Endodermal cell (in vitro differentiated cells): ENCODE data around the gene P2RY2. TPM values are rescaled to one million over a fixed set of nuclear protein-coding genes. Genes with fewer than 3 reads are reported as not detected.

Source experiments
- DNase-seq: peaks from one replicate; pipeline ENCODE4 v3.0.0-alpha.2; 2017
- H3K27ac ChIP-seq: 2 replicates; pipeline ENCODE4 v1.5.1; 2013; ENCODE audit warnings: mild to moderate bottlenecking, low read depth, low read length, moderate library complexity
- H3K27me3 ChIP-seq: 2 replicates; pipeline ENCODE4 v1.6.1; 2013; ENCODE audit warnings: mild to moderate bottlenecking, low read length, moderate library complexity; ENCODE audit not compliant: insufficient read depth, control insufficient read depth, poor library complexity, severe bottlenecking
- H3K36me3 ChIP-seq: 2 replicates; pipeline ENCODE4 v1.7.0; 2013; ENCODE audit warnings: mild to moderate bottlenecking, low read length, moderate library complexity; ENCODE audit not compliant: control insufficient read depth, insufficient read depth
- H3K4me1 ChIP-seq: one replicate; pipeline ENCODE4 v1.7.0; 2013; ENCODE audit warnings: low read length; ENCODE audit not compliant: control insufficient read depth, insufficient read depth
- H3K4me3 ChIP-seq: 2 replicates; pipeline ENCODE4 v1.5.1; 2013; ENCODE audit warnings: mild to moderate bottlenecking, low read length, moderate library complexity
- H3K9ac ChIP-seq: 2 replicates; pipeline ENCODE4 v1.6.1; 2013; ENCODE audit warnings: mild to moderate bottlenecking, low read length, moderate library complexity; ENCODE audit not compliant: poor library complexity, severe bottlenecking; ENCODE audit errors: extremely low read depth
- H3K9me3 ChIP-seq: 2 replicates; pipeline ENCODE4 v1.6.1; 2013; ENCODE audit warnings: mild to moderate bottlenecking, low read length, moderate library complexity; ENCODE audit not compliant: control insufficient read depth
- H3K27ac Mint-ChIP-seq: 2 replicates; pipeline ENCODE4 v1.8.0; 2020; ENCODE audit warnings: mixed read lengths
- H3K27me3 Mint-ChIP-seq: 2 replicates; pipeline ENCODE4 v1.8.0; 2021; ENCODE audit warnings: mild to moderate bottlenecking, mixed read lengths; ENCODE audit not compliant: insufficient read depth
- H3K36me3 Mint-ChIP-seq: 2 replicates; pipeline ENCODE4 v1.8.0; 2020; ENCODE audit warnings: low read depth, mixed read lengths
- H3K4me1 Mint-ChIP-seq: 2 replicates; pipeline ENCODE4 v1.8.0; 2020; ENCODE audit warnings: mixed read lengths
- H3K4me3 Mint-ChIP-seq: 2 replicates; pipeline ENCODE4 v1.8.0; 2020; ENCODE audit warnings: mild to moderate bottlenecking, moderate library complexity, mixed read lengths
- H3K9me3 Mint-ChIP-seq: 2 replicates; pipeline ENCODE4 v1.8.0; 2020; ENCODE audit warnings: mild to moderate bottlenecking, mixed read lengths
- WGBS, 2 experiments: methylation state at CpG; one replicate each; pipeline versions ENCODE4 v1.1.5 to v1.1.7; 2013; ENCODE audit warnings: missing lambda C conversion rate in 2 of 2, mixed read lengths in 1 of 2; ENCODE audit not compliant: insufficient coverage in 1 of 2, insufficient read length in 1 of 2; 5-methylcytosine and 5-hydroxymethylcytosine counted together
- total RNA-seq, 2 donors: library from RNA; stranded (reverse); fragmentation: NEBNext Ultra II Directional in 1 of 2; extraction: Animal tissue kit (Norgen Biotek cat#: 25700) in 1 of 2; gene quantifications; 2 replicates in 1 of 2; 3 replicates in 1 of 2; pipeline ENCODE4 v1.2.1, GENCODE V29; 2021
- TF ChIP-seq, protein P1 (sequence below): fragments of 200-600 bp; sonication (generic); conservative IDR thresholded peaks from 2 replicates; pipeline ENCODE4 v1.5.0; 2021; ENCODE audit warnings: antibody characterized with exemption, mild to moderate bottlenecking

Gene P2RY2
- total RNA-seq, 2 donors from 2014 or later, result 0.60 to 0.62 TPM

DNA sequence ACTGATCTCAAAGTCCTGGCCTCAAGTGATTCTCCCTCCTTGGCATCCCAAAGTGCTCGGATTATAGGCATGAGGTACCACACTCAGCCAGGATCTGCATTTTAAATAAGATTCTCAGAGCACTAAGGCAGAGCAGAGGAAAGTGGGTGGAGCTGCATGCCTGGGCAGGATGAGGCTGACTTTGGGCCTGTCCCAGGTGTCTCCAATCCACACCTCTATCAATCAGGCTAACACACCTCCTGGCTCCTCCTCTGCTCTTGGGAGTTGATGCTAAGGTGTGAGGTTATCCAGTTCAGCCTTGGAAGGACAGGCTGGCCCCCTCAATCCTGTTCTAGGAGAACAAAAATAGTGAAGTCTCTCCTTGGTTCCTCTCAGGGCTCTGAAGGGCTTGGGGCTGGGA is 30.2 kb upstream of the P2RY2 start:
- WGBS, 2 experiments, result 79% methylated on average over 1 of the region's 1 CpG; no CpG with 5 or more reads in 1 of the 2 experiments
- peak; percentile 86 for DNase-seq
- Mint-ChIP-seq H3K36me3 (no peaks in the 10 kb centered on the region), H3K4me1 (no peaks in the 10 kb centered on the region), H3K27me3 (no peaks in the 10 kb centered on the region), H3K27ac (no peak overlapping the region), H3K4me3 (no peak overlapping the region), H3K9me3 (no peaks in the 10 kb centered on the region)
- no peaks in the 10 kb centered on the region for H3K9me3 ChIP-seq
- no peaks in the 10 kb centered on the region for H3K27me3 ChIP-seq
- no peak overlapping the region for H3K9ac ChIP-seq
- H3K36me3 ChIP-seq, result no peaks in the 10 kb centered on the region
- H3K4me1 ChIP-seq, result no peaks in the 10 kb centered on the region
- H3K27ac ChIP-seq, result no peak overlapping the region
- TF ChIP-seq, protein P1, sequence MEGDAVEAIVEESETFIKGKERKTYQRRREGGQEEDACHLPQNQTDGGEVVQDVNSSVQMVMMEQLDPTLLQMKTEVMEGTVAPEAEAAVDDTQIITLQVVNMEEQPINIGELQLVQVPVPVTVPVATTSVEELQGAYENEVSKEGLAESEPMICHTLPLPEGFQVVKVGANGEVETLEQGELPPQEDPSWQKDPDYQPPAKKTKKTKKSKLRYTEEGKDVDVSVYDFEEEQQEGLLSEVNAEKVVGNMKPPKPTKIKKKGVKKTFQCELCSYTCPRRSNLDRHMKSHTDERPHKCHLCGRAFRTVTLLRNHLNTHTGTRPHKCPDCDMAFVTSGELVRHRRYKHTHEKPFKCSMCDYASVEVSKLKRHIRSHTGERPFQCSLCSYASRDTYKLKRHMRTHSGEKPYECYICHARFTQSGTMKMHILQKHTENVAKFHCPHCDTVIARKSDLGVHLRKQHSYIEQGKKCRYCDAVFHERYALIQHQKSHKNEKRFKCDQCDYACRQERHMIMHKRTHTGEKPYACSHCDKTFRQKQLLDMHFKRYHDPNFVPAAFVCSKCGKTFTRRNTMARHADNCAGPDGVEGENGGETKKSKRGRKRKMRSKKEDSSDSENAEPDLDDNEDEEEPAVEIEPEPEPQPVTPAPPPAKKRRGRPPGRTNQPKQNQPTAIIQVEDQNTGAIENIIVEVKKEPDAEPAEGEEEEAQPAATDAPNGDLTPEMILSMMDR, result no peak
- H3K4me3 ChIP-seq, result no peak overlapping the region

DNA sequence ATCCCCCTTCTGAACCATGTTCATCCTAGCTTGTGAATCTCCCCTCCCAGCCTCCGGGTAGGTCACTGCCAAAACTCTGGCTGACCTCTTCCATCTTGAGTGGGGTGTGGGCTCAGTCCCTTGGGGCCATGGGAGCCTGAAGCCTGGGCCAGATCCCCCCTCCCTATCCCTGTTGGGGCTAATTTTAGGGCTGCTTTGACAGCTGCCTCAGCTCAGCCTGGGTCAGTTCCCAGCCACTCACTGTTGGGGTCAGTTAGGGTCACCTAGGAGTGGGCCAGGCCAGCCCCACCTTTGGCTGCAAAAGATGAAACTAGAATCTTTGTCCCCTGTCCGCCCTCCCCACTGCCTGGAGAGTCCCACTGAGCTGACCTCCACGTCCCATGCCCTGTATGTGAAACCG is 29.8 kb upstream of the P2RY2 start:
- no peaks in the 10 kb centered on the region for H3K4me1 Mint-ChIP-seq
- no peaks in the 10 kb centered on the region for H3K27me3 ChIP-seq
- WGBS, 2 experiments, result 88 to 93% methylated on average over 3 to 4 of the region's 4 CpGs
- no peak overlapping the region for H3K4me3 Mint-ChIP-seq
- no peaks in the 10 kb centered on the region for H3K4me1 ChIP-seq
- TF ChIP-seq, protein P1, result no peak
- H3K4me3 ChIP-seq, result no peak overlapping the region
- H3K27me3 Mint-ChIP-seq, result no peaks in the 10 kb centered on the region
- no peak overlapping the region for H3K27ac ChIP-seq
- DNase-seq, result no peak
- H3K9me3 Mint-ChIP-seq, result no peaks in the 10 kb centered on the region
- no peaks in the 10 kb centered on the region for H3K9me3 ChIP-seq
- no peaks in the 10 kb centered on the region for H3K36me3 Mint-ChIP-seq
- H3K27ac Mint-ChIP-seq, result no peak overlapping the region
- H3K36me3 ChIP-seq, result no peaks in the 10 kb centered on the region
- H3K9ac ChIP-seq, result no peak overlapping the region

- H3K4me3 Mint-ChIP-seq, result no peak overlapping the region
- H3K9ac ChIP-seq, result no peak overlapping the region
- H3K4me1 ChIP-seq, result no peaks in the 10 kb centered on the region
- WGBS, 2 experiments, result 79 to 100% methylated on average over 1 to 8 of the region's 8 CpGs
- no peaks in the 10 kb centered on the region for H3K27me3 Mint-ChIP-seq
- H3K4me1 Mint-ChIP-seq, result no peaks in the 10 kb centered on the region
- no peaks in the 10 kb centered on the region for H3K36me3 ChIP-seq
- H3K4me3 ChIP-seq, result no peak overlapping the region
- H3K27ac ChIP-seq, result no peak overlapping the region
- H3K27me3 ChIP-seq, result no peaks in the 10 kb centered on the region
- H3K27ac Mint-ChIP-seq, result no peak overlapping the region
- no peaks in the 10 kb centered on the region for H3K9me3 Mint-ChIP-seq
- no peaks in the 10 kb centered on the region for H3K36me3 Mint-ChIP-seq
- no peak for DNase-seq
- TF ChIP-seq, protein P1, result no peak
- H3K9me3 ChIP-seq, result no peaks in the 10 kb centered on the region
Measured at GRCh38 chr11:73189315-73189714, 28.8 kb upstream of the P2RY2 start.
